Measurements from ENCODE around the gene AVP.

GRCh38 chr20:3121271-3121911 lies 36.9 kb upstream of the AVP start:
- TF ChIP-seq CTCF (IDR thresholded peaks at IDR 0.05) (no peak), POLR2A (IDR thresholded peaks at IDR 0.05) (no peak)
